ENCODE measurements around the gene RYR2.

RYR2 gene

GRCh38 chr1:237235091-237235490 lies 193.1 kb downstream of the RYR2 start:
- no peaks in the 10 kb centered on the region for H3K9me3 ChIP-seq (ENCODE audit: control insufficient read depth in 1 of 2, low read length in 2 of 2)
- no peaks in the 10 kb centered on the region for H3K4me1 ChIP-seq (ENCODE audit: control insufficient read depth in 1 of 2, insufficient read depth in 2 of 2, low read length in 2 of 2)
- H3K36me3 ChIP-seq (ENCODE audit: control insufficient read depth in 1 of 2, insufficient read depth in 2 of 2, low read length in 2 of 2): no peaks in the 10 kb centered on the region
- H3K27ac ChIP-seq (ENCODE audit: low read depth, low read length): no peak overlapping the region
- no peak overlapping the region for H3K9ac ChIP-seq (ENCODE audit: low read depth in 1 of 2, low read length in 2 of 2)
- no peaks in the 10 kb centered on the region for H3K27me3 ChIP-seq (ENCODE audit: control insufficient read depth in 1 of 2, insufficient read depth in 2 of 2, low read length in 2 of 2)
- no peak overlapping the region for H3K4me3 ChIP-seq (ENCODE audit: low read depth in 1 of 2, low read length in 2 of 2)

- Histone ChIP-seq H3K27me3 (ENCODE audit: control insufficient read depth in 1 of 2, insufficient read depth in 2 of 2, low read length in 2 of 2) (no peaks in the 10 kb centered on the region), H3K4me1 (ENCODE audit: control insufficient read depth in 1 of 2, insufficient read depth in 2 of 2, low read length in 2 of 2) (no peaks in the 10 kb centered on the region), H3K36me3 (ENCODE audit: control insufficient read depth in 1 of 2, insufficient read depth in 2 of 2, low read length in 2 of 2) (no peaks in the 10 kb centered on the region), H3K4me3 (ENCODE audit: low read depth in 1 of 2, low read length in 2 of 2) (no peak overlapping the region), H3K9ac (ENCODE audit: low read depth in 1 of 2, low read length in 2 of 2) (no peak overlapping the region), H3K9me3 (ENCODE audit: control insufficient read depth in 1 of 2, low read length in 2 of 2) (no peaks in the 10 kb centered on the region), H3K27ac (ENCODE audit: low read depth, low read length) (no peak overlapping the region)
Observed at GRCh38 chr1:237237721-237238120, 195.7 kb downstream of the RYR2 start.

- no peak overlapping the region for H3K4me3 ChIP-seq (ENCODE audit: low read depth in 1 of 2, low read length in 2 of 2)
- no peak overlapping the region for H3K27ac ChIP-seq (ENCODE audit: low read depth, low read length)
- H3K36me3 ChIP-seq (ENCODE audit: control insufficient read depth in 1 of 2, insufficient read depth in 2 of 2, low read length in 2 of 2): no peaks in the 10 kb centered on the region
- H3K9me3 ChIP-seq (ENCODE audit: control insufficient read depth in 1 of 2, low read length in 2 of 2): no peaks in the 10 kb centered on the region
- no peaks in the 10 kb centered on the region for H3K4me1 ChIP-seq (ENCODE audit: control insufficient read depth in 1 of 2, insufficient read depth in 2 of 2, low read length in 2 of 2)
- no peaks in the 10 kb centered on the region for H3K27me3 ChIP-seq (ENCODE audit: control insufficient read depth in 1 of 2, insufficient read depth in 2 of 2, low read length in 2 of 2)
- H3K9ac ChIP-seq (ENCODE audit: low read depth in 1 of 2, low read length in 2 of 2): no peak overlapping the region
Observed at GRCh38 chr1:237239248-237239647, 197.3 kb downstream of the RYR2 start.

- no peaks in the 10 kb centered on the region for H3K4me1 ChIP-seq (ENCODE audit: control insufficient read depth in 1 of 2, insufficient read depth in 2 of 2, low read length in 2 of 2)
- H3K27me3 ChIP-seq (ENCODE audit: control insufficient read depth in 1 of 2, insufficient read depth in 2 of 2, low read length in 2 of 2): no peaks in the 10 kb centered on the region
- H3K27ac ChIP-seq (ENCODE audit: low read depth, low read length): no peak overlapping the region
- no peak overlapping the region for H3K9ac ChIP-seq (ENCODE audit: low read depth in 1 of 2, low read length in 2 of 2)
- no peak overlapping the region for H3K4me3 ChIP-seq (ENCODE audit: low read depth in 1 of 2, low read length in 2 of 2)
- H3K36me3 ChIP-seq (ENCODE audit: control insufficient read depth in 1 of 2, insufficient read depth in 2 of 2, low read length in 2 of 2): no peaks in the 10 kb centered on the region
- no peaks in the 10 kb centered on the region for H3K9me3 ChIP-seq (ENCODE audit: control insufficient read depth in 1 of 2, low read length in 2 of 2)
Observed at GRCh38 chr1:237241038-237241437, 199.1 kb downstream of the RYR2 start.

- Histone ChIP-seq H3K4me1 (ENCODE audit: control insufficient read depth in 1 of 2, insufficient read depth in 2 of 2, low read length in 2 of 2) (no peaks in the 10 kb centered on the region), H3K9me3 (ENCODE audit: control insufficient read depth in 1 of 2, low read length in 2 of 2) (no peaks in the 10 kb centered on the region), H3K27ac (ENCODE audit: low read depth, low read length) (no peak overlapping the region), H3K36me3 (ENCODE audit: control insufficient read depth in 1 of 2, insufficient read depth in 2 of 2, low read length in 2 of 2) (no peaks in the 10 kb centered on the region), H3K9ac (ENCODE audit: low read depth in 1 of 2, low read length in 2 of 2) (no peak overlapping the region), H3K4me3 (ENCODE audit: low read depth in 1 of 2, low read length in 2 of 2) (no peak overlapping the region), H3K27me3 (ENCODE audit: control insufficient read depth in 1 of 2, insufficient read depth in 2 of 2, low read length in 2 of 2) (no peaks in the 10 kb centered on the region)
Observed at GRCh38 chr1:237244778-237245177, 202.8 kb downstream of the RYR2 start.

- no peak overlapping the region for H3K4me3 ChIP-seq (ENCODE audit: low read depth in 1 of 2, low read length in 2 of 2)
- H3K9ac ChIP-seq (ENCODE audit: low read depth in 1 of 2, low read length in 2 of 2): no peak overlapping the region
- H3K9me3 ChIP-seq (ENCODE audit: control insufficient read depth in 1 of 2, low read length in 2 of 2): no peaks in the 10 kb centered on the region
- H3K4me1 ChIP-seq (ENCODE audit: control insufficient read depth in 1 of 2, insufficient read depth in 2 of 2, low read length in 2 of 2): no peaks in the 10 kb centered on the region
- no peaks in the 10 kb centered on the region for H3K36me3 ChIP-seq (ENCODE audit: control insufficient read depth in 1 of 2, insufficient read depth in 2 of 2, low read length in 2 of 2)
- no peaks in the 10 kb centered on the region for H3K27me3 ChIP-seq (ENCODE audit: control insufficient read depth in 1 of 2, insufficient read depth in 2 of 2, low read length in 2 of 2)
- no peak overlapping the region for H3K27ac ChIP-seq (ENCODE audit: low read depth, low read length)
Observed at GRCh38 chr1:237247442-237247841, 205.5 kb downstream of the RYR2 start.

- Histone ChIP-seq H3K9me3 (ENCODE audit: control insufficient read depth in 1 of 2, low read length in 2 of 2) (no peaks in the 10 kb centered on the region), H3K27me3 (ENCODE audit: control insufficient read depth in 1 of 2, insufficient read depth in 2 of 2, low read length in 2 of 2) (no peaks in the 10 kb centered on the region), H3K4me3 (ENCODE audit: low read depth in 1 of 2, low read length in 2 of 2) (no peak overlapping the region), H3K27ac (ENCODE audit: low read depth, low read length) (no peak overlapping the region), H3K4me1 (ENCODE audit: control insufficient read depth in 1 of 2, insufficient read depth in 2 of 2, low read length in 2 of 2) (no peaks in the 10 kb centered on the region), H3K9ac (ENCODE audit: low read depth in 1 of 2, low read length in 2 of 2) (no peak overlapping the region), H3K36me3 (ENCODE audit: control insufficient read depth in 1 of 2, insufficient read depth in 2 of 2, low read length in 2 of 2) (no peaks in the 10 kb centered on the region)
Observed at GRCh38 chr1:237249120-237249519, 207.1 kb downstream of the RYR2 start.

GRCh38 chr1:237250055-237250454 lies 208.1 kb downstream of the RYR2 start:
- H3K9ac ChIP-seq (ENCODE audit: low read depth in 1 of 2, low read length in 2 of 2): no peak overlapping the region
- no peaks in the 10 kb centered on the region for H3K27me3 ChIP-seq (ENCODE audit: control insufficient read depth in 1 of 2, insufficient read depth in 2 of 2, low read length in 2 of 2)
- H3K36me3 ChIP-seq (ENCODE audit: control insufficient read depth in 1 of 2, insufficient read depth in 2 of 2, low read length in 2 of 2): no peaks in the 10 kb centered on the region
- H3K4me3 ChIP-seq (ENCODE audit: low read depth in 1 of 2, low read length in 2 of 2): no peak overlapping the region
- H3K9me3 ChIP-seq (ENCODE audit: control insufficient read depth in 1 of 2, low read length in 2 of 2): no peaks in the 10 kb centered on the region
- no peak overlapping the region for H3K27ac ChIP-seq (ENCODE audit: low read depth, low read length)
- H3K4me1 ChIP-seq (ENCODE audit: control insufficient read depth in 1 of 2, insufficient read depth in 2 of 2, low read length in 2 of 2): no peaks in the 10 kb centered on the region

- Histone ChIP-seq H3K9me3 (ENCODE audit: control insufficient read depth in 1 of 2, low read length in 2 of 2) (no peaks in the 10 kb centered on the region), H3K4me3 (ENCODE audit: low read depth in 1 of 2, low read length in 2 of 2) (no peak overlapping the region), H3K4me1 (ENCODE audit: control insufficient read depth in 1 of 2, insufficient read depth in 2 of 2, low read length in 2 of 2) (no peaks in the 10 kb centered on the region), H3K36me3 (ENCODE audit: control insufficient read depth in 1 of 2, insufficient read depth in 2 of 2, low read length in 2 of 2) (no peaks in the 10 kb centered on the region), H3K9ac (ENCODE audit: low read depth in 1 of 2, low read length in 2 of 2) (no peak overlapping the region), H3K27ac (ENCODE audit: low read depth, low read length) (no peak overlapping the region), H3K27me3 (ENCODE audit: control insufficient read depth in 1 of 2, insufficient read depth in 2 of 2, low read length in 2 of 2) (no peaks in the 10 kb centered on the region)
Observed at GRCh38 chr1:237255071-237255470, 213.1 kb downstream of the RYR2 start.

- Histone ChIP-seq H3K27me3 (ENCODE audit: control insufficient read depth in 1 of 2, insufficient read depth in 2 of 2, low read length in 2 of 2) (no peaks in the 10 kb centered on the region), H3K9ac (ENCODE audit: low read depth in 1 of 2, low read length in 2 of 2) (no peak overlapping the region), H3K27ac (ENCODE audit: low read depth, low read length) (no peak overlapping the region), H3K36me3 (ENCODE audit: control insufficient read depth in 1 of 2, insufficient read depth in 2 of 2, low read length in 2 of 2) (no peaks in the 10 kb centered on the region), H3K4me1 (ENCODE audit: control insufficient read depth in 1 of 2, insufficient read depth in 2 of 2, low read length in 2 of 2) (no peaks in the 10 kb centered on the region), H3K9me3 (ENCODE audit: control insufficient read depth in 1 of 2, low read length in 2 of 2) (no peaks in the 10 kb centered on the region), H3K4me3 (ENCODE audit: low read depth in 1 of 2, low read length in 2 of 2) (no peak overlapping the region)
Observed at GRCh38 chr1:237258871-237259270, 216.9 kb downstream of the RYR2 start.

GRCh38 chr1:237261198-237261597 lies 219.2 kb downstream of the RYR2 start:
- H3K4me3 ChIP-seq (ENCODE audit: low read depth in 1 of 2, low read length in 2 of 2): no peak overlapping the region
- H3K4me1 ChIP-seq (ENCODE audit: control insufficient read depth in 1 of 2, insufficient read depth in 2 of 2, low read length in 2 of 2): no peaks in the 10 kb centered on the region
- no peak overlapping the region for H3K9ac ChIP-seq (ENCODE audit: low read depth in 1 of 2, low read length in 2 of 2)
- no peaks in the 10 kb centered on the region for H3K27me3 ChIP-seq (ENCODE audit: control insufficient read depth in 1 of 2, insufficient read depth in 2 of 2, low read length in 2 of 2)
- H3K27ac ChIP-seq (ENCODE audit: low read depth, low read length): no peak overlapping the region
- no peaks in the 10 kb centered on the region for H3K36me3 ChIP-seq (ENCODE audit: control insufficient read depth in 1 of 2, insufficient read depth in 2 of 2, low read length in 2 of 2)
- H3K9me3 ChIP-seq (ENCODE audit: control insufficient read depth in 1 of 2, low read length in 2 of 2): no peaks in the 10 kb centered on the region
